HG02852 (cell line): ENCODE results near the gene ZNF648.
"Not testable (repeated sequence)": the region's sequence is repeated elsewhere in the genome, so short reads cannot be mapped to it uniquely, and the experiment has no call there.

ENCODE experiments used
- ATAC-seq: cut with Tn5 transposase; IDR thresholded peaks from one replicate; pipeline ENCODE4 v1.9.1; 2021; ENCODE audit warnings: mild to moderate bottlenecking, moderate library complexity; ENCODE audit not compliant: unreplicated experiment

The ZNF648 gene

GRCh38 chr1:182071924-182072323 lies 10.4 kb upstream of the ZNF648 start:
- no peak for ATAC-seq

- no peak for ATAC-seq
Observed at GRCh38 chr1:182069028-182069466, 7.5 kb upstream of the ZNF648 start.

- no peak for ATAC-seq
Observed at GRCh38 chr1:182066934-182067333, 5.4 kb upstream of the ZNF648 start.

GRCh38 chr1:182065126-182065845 lies 3.8 kb upstream of the ZNF648 start:
- no peak for ATAC-seq

GRCh38 chr1:182064611-182065010 lies 3.1 kb upstream of the ZNF648 start:
- no peak for ATAC-seq

- ATAC-seq = no peak
Observed at GRCh38 chr1:182062223-182062622, 711 bp upstream of the ZNF648 start.

- no peak for ATAC-seq
Observed at GRCh38 chr1:182060877-182061276, 635 bp downstream of the ZNF648 start.

- ATAC-seq = no peak
Observed at GRCh38 chr1:182059936-182060335, 1.6 kb downstream of the ZNF648 start.

GRCh38 chr1:182056601-182057366 lies 4.7 kb downstream of the ZNF648 start:
- no peak for ATAC-seq

GRCh38 chr1:182054698-182055326 lies 6.7 kb downstream of the ZNF648 start:
- ATAC-seq = no peak

- no peak for ATAC-seq
Observed at GRCh38 chr1:182052355-182052754, 9.2 kb downstream of the ZNF648 start.

GRCh38 chr1:182051938-182052337 lies 9.6 kb downstream of the ZNF648 start:
- no peak for ATAC-seq

- no peak for ATAC-seq
Observed at GRCh38 chr1:182050481-182051448, 10.7 kb downstream of the ZNF648 start.

GRCh38 chr1:182048562-182048961 lies 12.9 kb downstream of the ZNF648 start:
- no peak for ATAC-seq

- no peak for ATAC-seq
Observed at GRCh38 chr1:182046763-182047162, 14.7 kb downstream of the ZNF648 start.

- not testable (repeated sequence) for ATAC-seq
Observed at GRCh38 chr1:182045481-182045880, 16.0 kb downstream of the ZNF648 start.

- ATAC-seq = no peak
Observed at GRCh38 chr1:182041615-182042014, 19.9 kb downstream of the ZNF648 start.

- ATAC-seq = no peak
Observed at GRCh38 chr1:182038220-182038619, 23.3 kb downstream of the ZNF648 start.

- ATAC-seq = no peak
Observed at GRCh38 chr1:182035097-182035770, 26.3 kb downstream of the ZNF648 start.

GRCh38 chr1:182032251-182032650 lies 29.3 kb downstream of the ZNF648 start:
- no peak for ATAC-seq
